A549 (cell line): ENCODE data around the gene TMEM52B.

Source experiments
- CBX8 ChIP-seq: fragments of 200-600 bp; sonication (generic); IDR thresholded peaks from 2 replicates; pipeline ENCODE4 v1.6.1; 2016
- CEBPB ChIP-seq, 2 experiments: fragments of >200 bp in 1 of 2; sonication (Bioruptor Twin) in 1 of 2; formaldehyde crosslinking in 1 of 2; IDR thresholded peaks; 2 replicates each; pipeline ENCODE4 v1.6.1; 2012 to 2016
- EP300 ChIP-seq, 2 experiments: fragments of >200 bp; sonication (Bioruptor Twin); formaldehyde crosslinking; IDR thresholded peaks; 2 replicates in 1 of 2; 3 replicates in 1 of 2; pipeline ENCODE4 v1.6.1; 2016 to 2017
- HOXA7 ChIP-seq: fragments of 250-450 bp; sonication (Bioruptor Pico); IDR thresholded peaks from 2 replicates; pipeline ENCODE4 v1.5.0; 2020; ENCODE audit warnings: mild to moderate bottlenecking, moderate library complexity
- JUNB ChIP-seq: fragments of >200 bp; sonication (Bioruptor Twin); formaldehyde crosslinking; IDR thresholded peaks from 2 replicates; pipeline ENCODE4 v1.6.1; 2016
- KDM1A ChIP-seq: fragments of 200-600 bp; sonication (generic); IDR thresholded peaks from 2 replicates; pipeline ENCODE4 v1.6.1; 2016; ENCODE audit warnings: low read depth, mild to moderate bottlenecking
- POLR2A ChIP-seq: IDR thresholded peaks from 2 replicates; pipeline ENCODE4 v1.6.1; 2012; ENCODE audit warnings: mild to moderate bottlenecking, low read length
- POLR2AphosphoS2 ChIP-seq: conservative IDR thresholded peaks from 2 replicates; pipeline ENCODE4 v1.6.1; 2012; ENCODE audit warnings: low read length, improper control_type of control experiment, inconsistent platforms
- TF ChIP-seq, protein P1 (sequence below): fragments of >200 bp; sonication (Bioruptor Twin); formaldehyde crosslinking; IDR thresholded peaks from 2 replicates; pipeline ENCODE4 v1.6.1; 2016
- TF ChIP-seq, protein P2 (sequence below): fragments of 450-650 bp; IDR thresholded peaks from 2 replicates; pipeline ENCODE4 v1.6.1; 2014; ENCODE audit warnings: antibody characterized with exemption
- TF ChIP-seq, protein P3 (sequence below): fragments of >200 bp; sonication (Bioruptor Twin); formaldehyde crosslinking; IDR thresholded peaks from 3 replicates; pipeline ENCODE4 v1.5.1; 2016
- TF ChIP-seq, protein P4 (sequence below): IDR thresholded peaks from 2 replicates; pipeline ENCODE4 v1.6.1; 2012

DNA sequence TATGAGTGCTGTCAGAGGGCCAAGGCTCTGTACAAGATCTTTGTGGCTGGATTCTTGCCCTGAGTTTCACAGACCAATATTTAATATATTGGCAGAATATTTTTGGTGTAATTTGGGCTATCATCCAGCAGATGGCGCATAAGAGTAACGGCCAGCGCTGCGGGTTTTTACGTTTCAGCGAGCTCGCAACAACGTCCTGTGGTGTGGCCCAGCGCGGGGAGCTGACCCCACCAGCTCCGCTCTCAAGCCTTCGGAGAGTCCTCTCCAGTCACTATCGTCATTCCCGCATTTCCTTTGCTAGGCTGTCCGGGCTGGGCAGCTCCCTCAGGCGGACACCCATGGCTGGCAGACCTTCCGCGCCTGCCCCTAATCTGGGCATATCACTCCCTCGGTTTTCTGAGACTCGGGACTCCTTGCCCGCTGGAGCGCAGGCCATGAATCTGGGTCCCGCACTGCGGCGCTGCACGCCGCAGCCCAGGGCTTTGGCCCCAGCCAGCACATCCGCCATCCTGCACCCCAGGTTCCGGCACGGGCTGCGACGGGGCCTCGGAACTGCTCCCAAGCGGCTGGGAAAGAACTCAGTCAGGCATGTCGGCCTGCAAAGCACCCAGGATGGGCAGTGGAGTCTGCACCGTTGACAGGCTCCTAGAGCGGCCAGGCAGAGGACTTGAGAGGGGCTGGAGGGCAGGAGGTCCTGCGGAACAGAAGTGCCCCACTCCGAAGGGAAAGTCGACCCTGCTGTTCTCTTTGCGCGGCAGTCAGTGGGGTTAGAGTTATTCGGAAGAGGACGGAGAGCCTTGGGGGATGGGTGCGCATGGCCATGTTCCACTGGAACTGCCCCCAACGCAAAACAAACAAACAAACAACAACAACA, 25.3 kb upstream of the TMEM52B start:
- TF ChIP-seq, protein P1, sequence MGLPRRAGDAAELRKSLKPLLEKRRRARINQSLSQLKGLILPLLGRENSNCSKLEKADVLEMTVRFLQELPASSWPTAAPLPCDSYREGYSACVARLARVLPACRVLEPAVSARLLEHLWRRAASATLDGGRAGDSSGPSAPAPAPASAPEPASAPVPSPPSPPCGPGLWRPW, result no peak
- TF ChIP-seq POLR2AphosphoS2 (no peak), JUNB (no peak), CEBPB (IDR thresholded peaks at IDR 0.05) (no peak), POLR2A (peak; percentile 49), HOXA7 (CRISPR knock-in tag) (no peak), KDM1A (no peak), CBX8 (no peak), EP300 (IDR thresholded peaks at IDR 0.05) (no peak)
- TF ChIP-seq, protein P2, sequence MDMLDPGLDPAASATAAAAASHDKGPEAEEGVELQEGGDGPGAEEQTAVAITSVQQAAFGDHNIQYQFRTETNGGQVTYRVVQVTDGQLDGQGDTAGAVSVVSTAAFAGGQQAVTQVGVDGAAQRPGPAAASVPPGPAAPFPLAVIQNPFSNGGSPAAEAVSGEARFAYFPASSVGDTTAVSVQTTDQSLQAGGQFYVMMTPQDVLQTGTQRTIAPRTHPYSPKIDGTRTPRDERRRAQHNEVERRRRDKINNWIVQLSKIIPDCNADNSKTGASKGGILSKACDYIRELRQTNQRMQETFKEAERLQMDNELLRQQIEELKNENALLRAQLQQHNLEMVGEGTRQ, result no peak
- TF ChIP-seq, protein P3, sequence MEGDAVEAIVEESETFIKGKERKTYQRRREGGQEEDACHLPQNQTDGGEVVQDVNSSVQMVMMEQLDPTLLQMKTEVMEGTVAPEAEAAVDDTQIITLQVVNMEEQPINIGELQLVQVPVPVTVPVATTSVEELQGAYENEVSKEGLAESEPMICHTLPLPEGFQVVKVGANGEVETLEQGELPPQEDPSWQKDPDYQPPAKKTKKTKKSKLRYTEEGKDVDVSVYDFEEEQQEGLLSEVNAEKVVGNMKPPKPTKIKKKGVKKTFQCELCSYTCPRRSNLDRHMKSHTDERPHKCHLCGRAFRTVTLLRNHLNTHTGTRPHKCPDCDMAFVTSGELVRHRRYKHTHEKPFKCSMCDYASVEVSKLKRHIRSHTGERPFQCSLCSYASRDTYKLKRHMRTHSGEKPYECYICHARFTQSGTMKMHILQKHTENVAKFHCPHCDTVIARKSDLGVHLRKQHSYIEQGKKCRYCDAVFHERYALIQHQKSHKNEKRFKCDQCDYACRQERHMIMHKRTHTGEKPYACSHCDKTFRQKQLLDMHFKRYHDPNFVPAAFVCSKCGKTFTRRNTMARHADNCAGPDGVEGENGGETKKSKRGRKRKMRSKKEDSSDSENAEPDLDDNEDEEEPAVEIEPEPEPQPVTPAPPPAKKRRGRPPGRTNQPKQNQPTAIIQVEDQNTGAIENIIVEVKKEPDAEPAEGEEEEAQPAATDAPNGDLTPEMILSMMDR, result peak; percentile 89
- TF ChIP-seq, protein P4, sequence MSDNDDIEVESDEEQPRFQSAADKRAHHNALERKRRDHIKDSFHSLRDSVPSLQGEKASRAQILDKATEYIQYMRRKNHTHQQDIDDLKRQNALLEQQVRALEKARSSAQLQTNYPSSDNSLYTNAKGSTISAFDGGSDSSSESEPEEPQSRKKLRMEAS, result peak; percentile 45
